Mesothelial cell of epicardium (in vitro differentiated cells): ENCODE data around the gene TMEM44. TPM values are rescaled to one million over a fixed set of nuclear protein-coding genes. Genes with fewer than 3 reads are reported as not detected.
"Not testable (repeated sequence)": the region's sequence is repeated elsewhere in the genome, so short reads cannot be mapped to it uniquely, and the experiment has no call there.

Experiments used
- DNase-seq, 2 experiments: peaks; one replicate each; pipeline ENCODE4 v3.0.0; 2021; ENCODE audit warnings: low spot score in 2 of 2; ENCODE audit not compliant: unreplicated experiment in 2 of 2
- H3K27ac Mint-ChIP-seq: 2 replicates; pipeline ENCODE4 v1.8.0; 2021; ENCODE audit warnings: mixed read lengths
- H3K27me3 Mint-ChIP-seq: 2 replicates; pipeline ENCODE4 v1.8.0; 2021; ENCODE audit warnings: low read depth, mixed read lengths
- H3K36me3 Mint-ChIP-seq: 2 replicates; pipeline ENCODE4 v1.8.0; 2021; ENCODE audit warnings: mixed read lengths
- H3K4me1 Mint-ChIP-seq: 2 replicates; pipeline ENCODE4 v1.8.0; 2021; ENCODE audit warnings: mixed read lengths
- H3K4me3 Mint-ChIP-seq: 2 replicates; pipeline ENCODE4 v1.8.0; 2021; ENCODE audit warnings: mild to moderate bottlenecking, moderate library complexity, mixed read lengths
- H3K9me3 Mint-ChIP-seq: 2 replicates; pipeline ENCODE4 v1.8.0; 2021; ENCODE audit warnings: mixed read lengths
- total RNA-seq: library from RNA; stranded (reverse); gene quantifications from 3 replicates; pipeline ENCODE4 v1.2.1, GENCODE V29; 2021
- TF ChIP-seq, protein P1 (sequence below): fragments of 200-600 bp; sonication (generic); IDR thresholded peaks from one replicate; pipeline ENCODE4 v1.5.0; 2021; ENCODE audit warnings: antibody characterized with exemption; ENCODE audit not compliant: unreplicated experiment

Gene TMEM44
- total RNA-seq, 1 donor from 2014 or later = 27.9 TPM

DNA sequence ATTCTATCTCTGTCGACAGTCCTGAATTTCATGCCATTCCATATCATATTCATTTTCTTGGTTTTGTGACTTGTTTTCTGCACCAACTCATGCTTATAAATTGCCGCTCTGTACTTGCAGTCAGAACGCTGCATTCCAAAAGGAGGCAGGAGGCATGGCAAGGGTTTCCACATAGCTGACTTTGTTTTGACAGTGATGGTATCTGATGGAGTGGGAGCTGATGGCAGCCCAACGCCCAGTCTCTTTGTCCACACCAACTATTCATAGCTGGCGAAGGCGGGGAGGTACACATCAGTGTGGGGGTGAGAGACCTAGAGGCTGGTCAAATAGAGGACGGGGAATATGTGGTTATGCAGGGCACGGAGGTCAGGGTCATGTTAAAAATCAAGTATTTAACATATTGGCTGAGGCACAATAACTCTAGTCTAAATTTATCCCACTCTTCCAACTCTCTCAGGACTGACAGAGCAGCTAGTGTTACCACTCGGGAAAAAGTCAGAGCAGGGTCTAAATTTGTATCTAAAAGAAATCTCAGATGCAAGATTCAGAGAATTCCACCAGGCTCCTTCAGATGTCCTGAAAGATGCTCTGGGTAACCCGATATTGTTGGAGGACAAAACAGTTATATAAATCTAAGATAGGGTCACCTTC is 78.6 kb downstream of the TMEM44 start:
- Mint-ChIP-seq H3K9me3 (no peaks in the 10 kb centered on the region), H3K27ac (no peak overlapping the region), H3K4me1 (peaks cover 8% of the 10 kb centered on the region), H3K27me3 (peaks cover 17% of the 10 kb centered on the region), H3K36me3 (no peaks in the 10 kb centered on the region), H3K4me3 (no peak overlapping the region)
- no peak for DNase-seq
- TF ChIP-seq, protein P1, sequence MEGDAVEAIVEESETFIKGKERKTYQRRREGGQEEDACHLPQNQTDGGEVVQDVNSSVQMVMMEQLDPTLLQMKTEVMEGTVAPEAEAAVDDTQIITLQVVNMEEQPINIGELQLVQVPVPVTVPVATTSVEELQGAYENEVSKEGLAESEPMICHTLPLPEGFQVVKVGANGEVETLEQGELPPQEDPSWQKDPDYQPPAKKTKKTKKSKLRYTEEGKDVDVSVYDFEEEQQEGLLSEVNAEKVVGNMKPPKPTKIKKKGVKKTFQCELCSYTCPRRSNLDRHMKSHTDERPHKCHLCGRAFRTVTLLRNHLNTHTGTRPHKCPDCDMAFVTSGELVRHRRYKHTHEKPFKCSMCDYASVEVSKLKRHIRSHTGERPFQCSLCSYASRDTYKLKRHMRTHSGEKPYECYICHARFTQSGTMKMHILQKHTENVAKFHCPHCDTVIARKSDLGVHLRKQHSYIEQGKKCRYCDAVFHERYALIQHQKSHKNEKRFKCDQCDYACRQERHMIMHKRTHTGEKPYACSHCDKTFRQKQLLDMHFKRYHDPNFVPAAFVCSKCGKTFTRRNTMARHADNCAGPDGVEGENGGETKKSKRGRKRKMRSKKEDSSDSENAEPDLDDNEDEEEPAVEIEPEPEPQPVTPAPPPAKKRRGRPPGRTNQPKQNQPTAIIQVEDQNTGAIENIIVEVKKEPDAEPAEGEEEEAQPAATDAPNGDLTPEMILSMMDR = no peak

DNA sequence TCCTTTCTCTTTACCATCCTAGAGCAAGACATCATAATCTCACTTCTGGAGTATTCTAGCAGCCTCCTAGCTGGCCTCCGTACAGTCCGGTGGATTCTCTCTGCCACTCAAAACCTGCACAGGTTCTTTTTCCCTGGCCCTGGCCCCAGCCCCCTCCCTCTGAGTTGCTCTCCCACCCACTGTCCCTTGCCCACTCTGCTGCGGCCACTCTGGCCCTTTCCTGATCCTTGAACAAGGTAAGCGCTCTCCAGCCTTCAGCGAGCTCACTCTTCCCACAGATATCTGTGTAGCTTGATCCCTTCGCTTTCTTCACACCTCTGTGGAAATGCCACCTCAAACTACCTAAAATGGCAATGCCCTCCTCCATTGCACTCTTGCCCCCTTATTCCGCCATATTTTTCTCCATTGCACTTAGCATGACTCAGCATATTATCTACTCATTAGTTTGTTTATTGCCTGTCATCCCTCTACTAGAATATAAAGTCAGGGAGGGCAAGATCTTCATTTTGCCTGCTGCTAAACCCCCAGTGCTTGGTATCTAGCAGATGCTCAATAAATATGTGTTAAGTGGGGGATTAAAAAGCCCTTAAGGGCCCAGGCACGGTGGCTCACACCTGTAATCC is 80.8 kb downstream of the TMEM44 start:
- no peak overlapping the region for H3K27ac Mint-ChIP-seq
- peaks cover 8% of the 10 kb centered on the region for H3K4me1 Mint-ChIP-seq
- H3K36me3 Mint-ChIP-seq = no peaks in the 10 kb centered on the region
- no peak for DNase-seq
- peaks cover 7% of the 10 kb centered on the region for H3K27me3 Mint-ChIP-seq
- H3K4me3 Mint-ChIP-seq = no peak overlapping the region
- TF ChIP-seq, protein P1 = no peak
- peaks cover 1% of the 10 kb centered on the region for H3K9me3 Mint-ChIP-seq

DNA sequence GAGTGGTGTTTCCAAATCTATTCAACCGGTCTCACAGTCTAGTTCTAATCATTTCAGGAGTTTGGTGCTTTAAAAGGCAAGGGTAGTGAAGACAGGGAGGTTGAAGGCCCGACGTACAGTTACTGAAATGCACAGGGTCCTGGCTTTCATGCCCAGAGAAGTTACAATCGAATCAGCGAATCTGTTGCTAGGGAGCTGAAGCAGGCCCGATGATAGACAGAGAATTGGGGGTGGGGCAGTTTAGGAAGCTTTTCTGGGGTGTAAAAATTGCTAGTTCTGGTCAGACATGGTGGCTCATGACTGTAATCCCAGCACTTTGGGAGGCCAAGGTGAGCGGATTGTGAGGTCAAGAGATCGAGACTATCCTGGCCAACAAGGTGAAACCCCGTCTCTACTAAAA is 83.4 kb downstream of the TMEM44 start:
- H3K9me3 Mint-ChIP-seq = peaks cover 13% of the 10 kb centered on the region
- TF ChIP-seq, protein P1 = no peak
- peaks cover 8% of the 10 kb centered on the region for H3K4me1 Mint-ChIP-seq
- no peak for DNase-seq
- peaks cover 3% of the 10 kb centered on the region for H3K36me3 Mint-ChIP-seq
- peaks cover 2% of the 10 kb centered on the region for H3K27me3 Mint-ChIP-seq
- H3K4me3 Mint-ChIP-seq = no peak overlapping the region
- H3K27ac Mint-ChIP-seq = no peak overlapping the region

DNA sequence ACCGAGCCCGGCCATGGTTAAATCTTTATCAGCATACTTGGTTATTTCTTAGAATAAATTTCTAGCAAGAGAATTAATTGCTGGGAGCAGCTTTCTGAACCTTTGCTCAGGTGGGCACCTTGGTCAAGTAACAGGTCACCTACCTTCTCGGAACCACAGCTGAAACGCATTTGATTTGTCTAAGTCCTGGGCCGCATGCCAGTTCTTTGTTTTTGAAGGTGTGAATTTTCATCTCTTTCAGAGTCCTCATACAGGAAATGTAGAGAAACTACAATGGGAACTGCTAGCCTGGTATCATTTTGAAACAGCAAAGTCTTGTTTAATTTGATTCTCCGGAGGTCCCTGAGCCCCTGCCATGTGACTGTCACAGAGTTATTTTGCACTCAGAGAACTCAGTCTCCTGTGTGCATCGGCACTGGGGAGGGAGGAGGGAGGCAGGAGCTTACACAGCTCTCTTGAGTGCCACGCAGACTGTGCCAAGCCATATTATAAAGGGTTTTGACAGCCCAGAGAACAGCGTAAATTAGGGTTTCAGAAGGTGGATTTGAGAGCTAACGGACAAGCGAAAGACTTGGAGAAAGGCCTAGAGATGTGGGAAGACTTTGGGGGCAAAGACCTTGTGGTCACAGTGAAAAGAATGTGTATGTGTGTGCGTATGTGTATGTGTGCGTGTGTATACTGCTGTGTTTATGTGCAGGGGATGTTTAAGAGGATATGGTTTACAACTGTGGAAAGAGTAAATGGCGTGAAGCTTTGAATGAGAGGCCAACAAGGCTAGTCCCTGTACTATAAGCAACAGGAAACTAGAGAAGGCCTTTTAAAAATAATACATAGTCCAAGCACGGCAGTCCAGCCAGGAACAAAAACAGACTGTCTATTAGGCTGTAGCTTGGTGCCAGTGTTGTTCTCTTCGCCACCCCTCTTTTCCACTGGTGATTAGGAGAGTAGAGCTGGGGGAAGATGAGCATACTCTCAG is 84.6 kb downstream of the TMEM44 start:
- Mint-ChIP-seq H3K27me3 (peaks cover 2% of the 10 kb centered on the region), H3K9me3 (peaks cover 13% of the 10 kb centered on the region), H3K4me3 (no peak overlapping the region), H3K36me3 (peaks cover 3% of the 10 kb centered on the region), H3K27ac (peak overlapping the region; percentile 7), H3K4me1 (peaks cover 2% of the 10 kb centered on the region)
- TF ChIP-seq, protein P1 = no peak
- no peak for DNase-seq

DNA sequence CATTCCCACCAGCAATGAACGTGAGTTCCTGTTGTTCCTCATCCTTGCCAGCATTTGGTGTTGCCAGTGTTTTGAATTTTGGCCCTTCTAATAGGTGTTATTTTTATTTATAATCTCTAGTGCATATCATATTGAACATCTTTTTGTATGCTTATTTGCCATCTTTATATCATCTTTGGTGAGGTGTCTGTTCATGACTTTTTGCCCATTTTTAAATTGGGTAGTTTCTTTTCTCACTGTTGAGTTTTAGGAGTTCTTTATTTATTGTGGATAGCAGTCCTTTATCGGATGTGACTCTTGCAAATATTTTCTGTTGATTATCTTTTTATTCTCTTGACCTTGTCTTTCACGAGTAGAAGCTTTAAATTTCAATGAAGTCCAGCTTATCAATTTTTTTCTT is 86.2 kb downstream of the TMEM44 start:
- Mint-ChIP-seq H3K4me1 (peaks cover 2% of the 10 kb centered on the region), H3K27ac (no peak overlapping the region), H3K9me3 (peaks cover 13% of the 10 kb centered on the region), H3K36me3 (peaks cover 3% of the 10 kb centered on the region), H3K4me3 (no peak overlapping the region), H3K27me3 (peaks cover under 1% of the 10 kb centered on the region)
- no peak for DNase-seq
- TF ChIP-seq, protein P1 = no peak

DNA sequence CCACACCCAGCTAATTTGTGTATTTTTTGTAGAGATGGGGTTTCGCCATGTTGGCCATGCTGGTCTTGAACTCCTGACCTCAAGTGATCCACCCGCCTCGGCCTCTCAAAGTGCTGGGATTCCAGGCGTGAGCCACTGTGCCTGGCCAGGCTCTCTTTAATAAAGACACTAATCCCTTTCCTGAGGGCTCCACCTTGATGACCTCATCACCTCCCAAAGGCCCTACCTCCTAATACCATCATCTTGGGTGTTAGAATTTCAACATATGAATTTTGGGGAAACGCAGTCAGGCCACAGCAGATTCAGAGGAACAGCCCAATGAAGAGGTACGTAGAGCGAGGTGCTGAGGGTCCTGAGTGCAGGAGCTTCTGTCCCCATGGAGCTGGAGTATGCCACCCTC is 87.7 kb downstream of the TMEM44 start:
- H3K27ac Mint-ChIP-seq = not testable (repeated sequence)

More for the DNA sequence above, 87.7 kb downstream of the TMEM44 start:
- not testable (repeated sequence) for H3K4me3 Mint-ChIP-seq, DNase-seq, H3K4me1 Mint-ChIP-seq, H3K36me3 Mint-ChIP-seq, H3K27me3 Mint-ChIP-seq
- peaks cover 13% of the 10 kb centered on the region for H3K9me3 Mint-ChIP-seq
